ENCODE data around the gene CADPS. TPM values are rescaled to one million over a fixed set of nuclear protein-coding genes. Genes with fewer than 3 reads are reported as not detected.

CADPS gene
- total and polyA plus RNA-seq, 5 donors from 2014 or later = not detected

GRCh38 chr3:62451211-62451887, 423.9 kb downstream of the CADPS start:
- no peak overlapping the region for H3K27ac ChIP-seq (ENCODE audit: insufficient read depth, low read length, poor library complexity, severe bottlenecking)
- no peaks in the 10 kb centered on the region for H3K9me3 ChIP-seq (ENCODE audit: control insufficient read depth in 2 of 2, low read length in 2 of 2)
- Mint-ChIP-seq H3K27me3 (peaks cover 6% of the 10 kb centered on the region), H3K4me3 (no peak overlapping the region), H3K4me1 (peaks cover 3 to 21% (median 9%) of the 10 kb centered on the region in 4 donors), H3K36me3 (no peaks in the 10 kb centered on the region), H3K9me3 (peaks cover 0 to 2% (median 0%) of the 10 kb centered on the region in 7 donors), H3K27ac (no peak overlapping the region)
- H3K27me3 ChIP-seq (ENCODE audit: control insufficient read depth, insufficient read depth, low read length) = no peaks in the 10 kb centered on the region
- H3K4me3 ChIP-seq (ENCODE audit: low read depth, low read length) = no peak overlapping the region
- peaks cover 5% of the 10 kb centered on the region for H3K4me1 ChIP-seq (ENCODE audit: control insufficient read depth, insufficient read depth, low read length, poor library complexity, severe bottlenecking)
- H3K36me3 ChIP-seq (ENCODE audit: control insufficient read depth, insufficient read depth, low read length) = no peaks in the 10 kb centered on the region
- DNase-seq (no peak), ATAC-seq (ENCODE audit: low read depth in 2 of 2) (no peak)

GRCh38 chr3:62446337-62446940, 428.8 kb downstream of the CADPS start:
- Mint-ChIP-seq H3K9me3 (peaks cover 0 to 8% (median 0%) of the 10 kb centered on the region in 7 donors), H3K4me3 (peak overlapping the region in 2 of 4 donors; percentile 35 to 67), H3K4me1 (peaks cover 6 to 29% (median 13%) of the 10 kb centered on the region in 4 donors), H3K27me3 (no peaks in the 10 kb centered on the region), H3K27ac (peak overlapping the region in 1 of 3 donors; percentile 80), H3K36me3 (no peaks in the 10 kb centered on the region)
- Histone ChIP-seq H3K36me3 (ENCODE audit: control insufficient read depth, insufficient read depth, low read length) (no peaks in the 10 kb centered on the region), H3K27me3 (ENCODE audit: control insufficient read depth, insufficient read depth, low read length) (no peaks in the 10 kb centered on the region), H3K27ac (ENCODE audit: insufficient read depth, low read length, poor library complexity, severe bottlenecking) (no peak overlapping the region), H3K9me3 (ENCODE audit: control insufficient read depth in 2 of 2, low read length in 2 of 2) (no peaks in the 10 kb centered on the region), H3K4me3 (ENCODE audit: low read depth, low read length) (no peak overlapping the region), H3K4me1 (ENCODE audit: control insufficient read depth, insufficient read depth, low read length, poor library complexity, severe bottlenecking) (peaks cover 13% of the 10 kb centered on the region)
- DNase-seq (peak in 1 of 3 donors; percentile 75), ATAC-seq (ENCODE audit: low read depth in 2 of 2) (no peak)

DNA sequence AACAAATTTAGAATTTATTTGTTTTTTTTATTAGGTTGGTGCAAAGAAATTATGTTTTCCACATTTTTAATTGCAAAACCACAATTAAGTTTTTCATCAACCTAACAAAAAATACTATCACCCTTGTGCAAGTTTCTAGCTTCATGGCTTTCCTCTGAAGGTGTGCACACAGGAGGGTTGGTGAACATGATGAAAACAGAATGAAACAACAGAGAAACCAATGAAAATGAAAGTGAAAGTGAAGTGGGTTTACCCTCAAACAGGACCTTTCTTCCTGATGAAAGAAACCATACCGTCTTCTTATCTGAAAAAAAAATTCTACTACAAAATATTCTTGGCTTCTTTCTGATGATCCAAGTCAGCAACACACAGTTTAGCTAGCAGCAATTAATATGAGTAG, 429.9 kb downstream of the CADPS start:
- no peaks in the 10 kb centered on the region for H3K27me3 Mint-ChIP-seq
- no peaks in the 10 kb centered on the region for H3K36me3 Mint-ChIP-seq
- H3K4me1 ChIP-seq (ENCODE audit: control insufficient read depth, insufficient read depth, low read length, poor library complexity, severe bottlenecking) = peaks cover 13% of the 10 kb centered on the region
- no peaks in the 10 kb centered on the region for H3K9me3 ChIP-seq (ENCODE audit: control insufficient read depth in 2 of 2, low read length in 2 of 2)
- H3K4me3 ChIP-seq (ENCODE audit: low read depth, low read length) = peak overlapping the region; percentile 60
- peak overlapping the region in 2 of 3 donors; percentile 37 to 80 for H3K27ac Mint-ChIP-seq
- DNase-seq = peak in 2 of 3 donors; percentile 7 to 77
- H3K4me3 Mint-ChIP-seq = peak overlapping the region; percentile 35 to 70 (median 51)
- peaks cover 6 to 26% (median 11%) of the 10 kb centered on the region in 4 donors for H3K4me1 Mint-ChIP-seq
- H3K36me3 ChIP-seq (ENCODE audit: control insufficient read depth, insufficient read depth, low read length) = no peaks in the 10 kb centered on the region
- no peaks in the 10 kb centered on the region for H3K27me3 ChIP-seq (ENCODE audit: control insufficient read depth, insufficient read depth, low read length)
- no peak for ATAC-seq (ENCODE audit: low read depth in 2 of 2)
- H3K9me3 Mint-ChIP-seq = peaks cover 0 to 8% (median 0%) of the 10 kb centered on the region in 7 donors
- H3K27ac ChIP-seq (ENCODE audit: insufficient read depth, low read length, poor library complexity, severe bottlenecking) = no peak overlapping the region

GRCh38 chr3:62439978-62440377, 435.2 kb downstream of the CADPS start:
- no peaks in the 10 kb centered on the region for H3K36me3 ChIP-seq (ENCODE audit: control insufficient read depth, insufficient read depth, low read length)
- Mint-ChIP-seq H3K4me1 (peaks cover 0 to 2% (median 0%) of the 10 kb centered on the region in 4 donors), H3K36me3 (no peaks in the 10 kb centered on the region), H3K9me3 (peaks cover 0 to 8% (median 1%) of the 10 kb centered on the region in 7 donors), H3K27me3 (no peaks in the 10 kb centered on the region), H3K4me3 (no peak overlapping the region), H3K27ac (no peak overlapping the region)
- DNase-seq (no peak), ATAC-seq (ENCODE audit: low read depth in 2 of 2) (no peak)
- no peak overlapping the region for H3K27ac ChIP-seq (ENCODE audit: insufficient read depth, low read length, poor library complexity, severe bottlenecking)
- H3K4me3 ChIP-seq (ENCODE audit: low read depth, low read length) = no peak overlapping the region
- H3K9me3 ChIP-seq (ENCODE audit: control insufficient read depth in 2 of 2, low read length in 2 of 2) = no peaks in the 10 kb centered on the region
- H3K4me1 ChIP-seq (ENCODE audit: control insufficient read depth, insufficient read depth, low read length, poor library complexity, severe bottlenecking) = peaks cover 4% of the 10 kb centered on the region
- no peaks in the 10 kb centered on the region for H3K27me3 ChIP-seq (ENCODE audit: control insufficient read depth, insufficient read depth, low read length)

GRCh38 chr3:62439176-62439813, 435.9 kb downstream of the CADPS start:
- Histone ChIP-seq H3K27ac (ENCODE audit: insufficient read depth, low read length, poor library complexity, severe bottlenecking) (no peak overlapping the region), H3K36me3 (ENCODE audit: control insufficient read depth, insufficient read depth, low read length) (no peaks in the 10 kb centered on the region), H3K4me1 (ENCODE audit: control insufficient read depth, insufficient read depth, low read length, poor library complexity, severe bottlenecking) (no peaks in the 10 kb centered on the region), H3K27me3 (ENCODE audit: control insufficient read depth, insufficient read depth, low read length) (no peaks in the 10 kb centered on the region), H3K4me3 (ENCODE audit: low read depth, low read length) (no peak overlapping the region), H3K9me3 (ENCODE audit: control insufficient read depth in 2 of 2, low read length in 2 of 2) (no peaks in the 10 kb centered on the region)
- Mint-ChIP-seq H3K4me3 (no peak overlapping the region), H3K27me3 (no peaks in the 10 kb centered on the region), H3K4me1 (no peaks in the 10 kb centered on the region), H3K27ac (no peak overlapping the region), H3K9me3 (peaks cover 0 to 8% (median 1%) of the 10 kb centered on the region in 7 donors), H3K36me3 (no peaks in the 10 kb centered on the region)
- DNase-seq (no peak), ATAC-seq (ENCODE audit: low read depth in 2 of 2) (no peak)

DNA sequence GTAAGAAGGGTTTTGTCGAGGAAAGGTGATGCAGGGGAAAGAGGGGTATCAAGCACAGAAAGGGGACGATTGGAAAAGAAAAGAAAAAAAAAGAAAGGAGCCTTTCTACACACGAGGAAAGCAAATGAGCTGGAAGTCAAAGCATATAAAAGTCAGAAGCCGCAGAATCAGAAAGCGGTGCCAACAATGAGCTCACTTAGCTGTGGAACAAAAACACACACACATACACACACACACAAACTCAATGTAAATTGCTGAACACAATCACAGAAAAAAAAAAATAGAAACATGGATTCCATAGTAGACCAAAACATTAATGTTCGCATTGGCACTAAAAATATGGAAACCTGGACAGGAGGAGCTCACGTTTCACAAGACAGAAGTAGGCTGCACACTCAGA, 438.4 kb downstream of the CADPS start:
- Histone ChIP-seq H3K27ac (ENCODE audit: insufficient read depth, low read length, poor library complexity, severe bottlenecking) (no peak overlapping the region), H3K4me3 (ENCODE audit: low read depth, low read length) (no peak overlapping the region), H3K36me3 (ENCODE audit: control insufficient read depth, insufficient read depth, low read length) (no peaks in the 10 kb centered on the region), H3K27me3 (ENCODE audit: control insufficient read depth, insufficient read depth, low read length) (peaks cover 2% of the 10 kb centered on the region), H3K9me3 (ENCODE audit: control insufficient read depth in 2 of 2, low read length in 2 of 2) (no peaks in the 10 kb centered on the region), H3K4me1 (ENCODE audit: control insufficient read depth, insufficient read depth, low read length, poor library complexity, severe bottlenecking) (no peaks in the 10 kb centered on the region)
- H3K27ac Mint-ChIP-seq = no peak overlapping the region
- no peak for ATAC-seq (ENCODE audit: low read depth in 2 of 2)
- H3K36me3 Mint-ChIP-seq = no peaks in the 10 kb centered on the region
- no peak overlapping the region for H3K4me3 Mint-ChIP-seq
- H3K27me3 Mint-ChIP-seq = no peaks in the 10 kb centered on the region
- H3K4me1 Mint-ChIP-seq = no peaks in the 10 kb centered on the region
- no peak for DNase-seq
- peaks cover 0 to 2% (median 0%) of the 10 kb centered on the region in 7 donors for H3K9me3 Mint-ChIP-seq

DNA sequence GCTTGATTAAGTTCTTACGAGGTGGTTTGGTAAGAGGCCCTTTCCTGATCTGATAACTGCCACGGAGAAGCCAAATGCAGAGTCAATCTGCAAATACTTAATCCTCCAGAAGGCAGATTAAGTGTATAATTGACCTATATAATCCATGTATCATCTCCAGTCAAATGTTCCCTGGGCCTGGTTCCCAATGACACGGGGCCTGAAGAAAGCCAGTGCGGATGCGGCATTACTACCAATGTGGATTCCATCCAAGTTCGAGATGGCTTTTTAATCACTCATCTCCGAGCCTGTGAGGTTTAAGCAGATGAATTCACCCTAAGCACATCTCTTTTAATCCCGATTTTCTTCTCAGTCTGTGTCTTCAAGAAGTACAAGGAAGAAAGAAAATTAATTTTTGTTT, 441.8 kb downstream of the CADPS start:
- H3K36me3 ChIP-seq (ENCODE audit: control insufficient read depth, insufficient read depth, low read length) = no peaks in the 10 kb centered on the region
- no peaks in the 10 kb centered on the region for H3K9me3 ChIP-seq (ENCODE audit: control insufficient read depth in 2 of 2, low read length in 2 of 2)
- Mint-ChIP-seq H3K36me3 (no peaks in the 10 kb centered on the region), H3K4me1 (no peaks in the 10 kb centered on the region), H3K4me3 (no peak overlapping the region), H3K9me3 (peaks cover 0 to 2% (median 0%) of the 10 kb centered on the region in 7 donors), H3K27ac (no peak overlapping the region), H3K27me3 (no peaks in the 10 kb centered on the region)
- DNase-seq (no peak), ATAC-seq (ENCODE audit: low read depth in 2 of 2) (no peak)
- H3K4me3 ChIP-seq (ENCODE audit: low read depth, low read length) = no peak overlapping the region
- no peaks in the 10 kb centered on the region for H3K4me1 ChIP-seq (ENCODE audit: control insufficient read depth, insufficient read depth, low read length, poor library complexity, severe bottlenecking)
- peaks cover 4% of the 10 kb centered on the region for H3K27me3 ChIP-seq (ENCODE audit: control insufficient read depth, insufficient read depth, low read length)
- no peak overlapping the region for H3K27ac ChIP-seq (ENCODE audit: insufficient read depth, low read length, poor library complexity, severe bottlenecking)

Data from CD4-positive, CD25-positive, alpha-beta regulatory T cell (primary cell).